Left ventricle myocardium inferior (tissue), 1 donor: ENCODE data around the gene NXNL1. TPM values are rescaled to one million over a fixed set of nuclear protein-coding genes. Genes with fewer than 3 reads are reported as not detected.

Experiments
- DNase-seq: peaks from one replicate; pipeline ENCODE4 v3.0.0-alpha.2; 2020
- H3K27ac ChIP-seq: fragments of 200-600 bp; replicated peaks from 2 replicates; pipeline ENCODE4 v1.8.0; 2021
- H3K27me3 ChIP-seq: fragments of 200-600 bp; 2 replicates; pipeline ENCODE4 v1.8.0; 2021; ENCODE audit warnings: low read depth
- H3K36me3 ChIP-seq: fragments of 200-600 bp; 2 replicates; pipeline ENCODE4 v1.8.0; 2021
- H3K4me1 ChIP-seq: fragments of 200-600 bp; 2 replicates; pipeline ENCODE4 v1.8.0; 2021
- H3K4me3 ChIP-seq: fragments of 200-600 bp; 2 replicates; pipeline ENCODE4 v1.8.0; 2021; ENCODE audit warnings: mild to moderate bottlenecking, moderate library complexity
- H3K9me3 ChIP-seq: fragments of 200-600 bp; replicated peaks from 2 replicates; pipeline ENCODE4 v1.8.0; 2021
- CTCF ChIP-seq: fragments of 200-600 bp; IDR thresholded peaks from 2 replicates; pipeline ENCODE4 v1.8.0; 2021; ENCODE audit warnings: antibody characterized with exemption, mild to moderate bottlenecking, borderline replicate concordance
- intact Hi-C: fragments of 100-400 bp; cut with micrococcal nuclease; formaldehyde crosslinking; loops from one replicate; pipeline ENCODE4 v1.11.0; 2022
- total RNA-seq: library from RNA; stranded (reverse); fragmentation: NEBNext Ultra II Directional; extraction: Animal tissue kit (Norgen Biotek cat#: 25700); gene quantifications from one replicate; pipeline ENCODE4 v1.2.1, GENCODE V29; 2021
- donor health status: DM: no; HTN: yes; CAD: no; lungs with severe emphysema.

NXNL1 gene
- total RNA-seq, 1 donor from 2014 or later = 0.33 TPM

GRCh38 chr19:17436094-17436873 is 24.4 kb downstream of the NXNL1 start:
- Histone ChIP-seq H3K27ac (no peak overlapping the region), H3K9me3 (peaks cover 5% of the 10 kb centered on the region), H3K4me3 (no peak overlapping the region), H3K36me3 (no peaks in the 10 kb centered on the region), H3K4me1 (no peaks in the 10 kb centered on the region), H3K27me3 (no peaks in the 10 kb centered on the region)
- TF ChIP-seq CTCF = no peak
- intact Hi-C loops = no loop called here
- DNase-seq = no peak

- H3K9me3 ChIP-seq = peaks cover 4% of the 10 kb centered on the region
- H3K27me3 ChIP-seq = no peaks in the 10 kb centered on the region
- DNase-seq = no peak
- no peaks in the 10 kb centered on the region for H3K36me3 ChIP-seq
- intact Hi-C loops = no loop called here
- no peaks in the 10 kb centered on the region for H3K4me1 ChIP-seq
- no peak overlapping the region for H3K27ac ChIP-seq
- H3K4me3 ChIP-seq = no peak overlapping the region
- TF ChIP-seq CTCF = no peak
Observed at GRCh38 chr19:17435218-17435617, 25.5 kb downstream of the NXNL1 start.

GRCh38 chr19:17431417-17431816 is 29.3 kb downstream of the NXNL1 start:
- Histone ChIP-seq H3K9me3 (peaks cover 4% of the 10 kb centered on the region), H3K4me3 (no peak overlapping the region), H3K4me1 (no peaks in the 10 kb centered on the region), H3K27ac (no peak overlapping the region), H3K36me3 (no peaks in the 10 kb centered on the region), H3K27me3 (no peaks in the 10 kb centered on the region)
- DNase-seq = no peak
- no peak for TF ChIP-seq CTCF
- intact Hi-C loops = no loop called here

- intact Hi-C loops = no loop called here
- H3K9me3 ChIP-seq = no peaks in the 10 kb centered on the region
- H3K36me3 ChIP-seq = no peaks in the 10 kb centered on the region
- H3K4me1 ChIP-seq = no peaks in the 10 kb centered on the region
- no peaks in the 10 kb centered on the region for H3K27me3 ChIP-seq
- H3K27ac ChIP-seq = no peak overlapping the region
- no peak overlapping the region for H3K4me3 ChIP-seq
- no peak for TF ChIP-seq CTCF
- no peak for DNase-seq
Observed at GRCh38 chr19:17429641-17430113, 31.0 kb downstream of the NXNL1 start.

GRCh38 chr19:17424743-17425365 is 35.9 kb downstream of the NXNL1 start:
- Histone ChIP-seq H3K9me3 (no peaks in the 10 kb centered on the region), H3K4me3 (no peak overlapping the region), H3K4me1 (peaks cover 11% of the 10 kb centered on the region), H3K36me3 (peaks cover 5% of the 10 kb centered on the region), H3K27ac (no peak overlapping the region), H3K27me3 (no peaks in the 10 kb centered on the region)
- intact Hi-C loops = no loop called here
- peak; percentile 35 for TF ChIP-seq CTCF
- no peak for DNase-seq
